WTC11 (cell line): ENCODE results near the gene ITPRIPL1. TPM values are rescaled to one million over a fixed set of nuclear protein-coding genes. Genes with fewer than 3 reads are reported as not detected.

ENCODE experiments used
- ATF1 ChIP-seq: sonication (generic); formaldehyde crosslinking; IDR thresholded peaks from 2 replicates; pipeline ENCODE4 v1.8.1; 2023; ENCODE audit warnings: mild to moderate bottlenecking, moderate library complexity, missing genetic modification reagents
- CDX4 ChIP-seq: fragments of 250-450 bp; sonication (Bioruptor Pico); IDR thresholded peaks from 2 replicates; pipeline ENCODE4 v1.9.0; 2021; ENCODE audit warnings: moderate library complexity, mild to moderate bottlenecking, inconsistent platforms, borderline replicate concordance
- CREB1 ChIP-seq: sonication (generic); formaldehyde crosslinking; IDR thresholded peaks from 2 replicates; pipeline ENCODE4 v1.8.0; 2023; ENCODE audit warnings: mild to moderate bottlenecking, missing genetic modification reagents
- E2F4 ChIP-seq: sonication (generic); formaldehyde crosslinking; IDR thresholded peaks from 2 replicates; pipeline ENCODE4 v1.8.1; 2022; ENCODE audit warnings: low read depth, mild to moderate bottlenecking, moderate library complexity, missing genetic modification reagents, borderline replicate concordance
- ELF4 ChIP-seq: sonication (generic); formaldehyde crosslinking; IDR thresholded peaks from 2 replicates; pipeline ENCODE4 v1.8.1; 2022; ENCODE audit warnings: low read depth, mild to moderate bottlenecking, moderate library complexity, missing genetic modification reagents
- ESRRA ChIP-seq: sonication (generic); formaldehyde crosslinking; IDR thresholded peaks from 2 replicates; pipeline ENCODE4 v1.8.1; 2022; ENCODE audit warnings: mild to moderate bottlenecking, missing genetic modification reagents, borderline replicate concordance
- ETV6 ChIP-seq: sonication (generic); formaldehyde crosslinking; IDR thresholded peaks from 2 replicates; pipeline ENCODE4 v1.8.1; 2022; ENCODE audit warnings: mild to moderate bottlenecking, missing genetic modification reagents
- KAT7 ChIP-seq: sonication (generic); formaldehyde crosslinking; IDR thresholded peaks from 2 replicates; pipeline ENCODE4 v1.8.1; 2023; ENCODE audit warnings: missing genetic modification reagents, mild to moderate bottlenecking, borderline replicate concordance
- MAX ChIP-seq: sonication (generic); formaldehyde crosslinking; IDR thresholded peaks from 2 replicates; pipeline ENCODE4 v1.8.0; 2022; ENCODE audit warnings: mild to moderate bottlenecking, missing genetic modification reagents
- NR3C1 ChIP-seq: sonication (generic); formaldehyde crosslinking; conservative IDR thresholded peaks from 2 replicates; pipeline ENCODE4 v1.8.1; 2023; ENCODE audit warnings: low read depth, mild to moderate bottlenecking, missing genetic modification reagents
- SP1 ChIP-seq: sonication (generic); formaldehyde crosslinking; conservative IDR thresholded peaks from 2 replicates; pipeline ENCODE4 v1.8.1; 2022; ENCODE audit warnings: missing genetic modification reagents
- USF2 ChIP-seq: sonication (generic); formaldehyde crosslinking; IDR thresholded peaks from 2 replicates; pipeline ENCODE4 v1.8.1; 2023; ENCODE audit warnings: mild to moderate bottlenecking, missing genetic modification reagents, moderate library complexity
- ZMAT4 ChIP-seq: fragments of 250-450 bp; sonication (Bioruptor Pico); IDR thresholded peaks from 2 replicates; pipeline ENCODE4 v1.9.0; 2021; ENCODE audit warnings: mild to moderate bottlenecking
- ZNF232 ChIP-seq: sonication (generic); formaldehyde crosslinking; IDR thresholded peaks from 2 replicates; pipeline ENCODE4 v1.8.0; 2022; ENCODE audit warnings: mild to moderate bottlenecking, missing genetic modification reagents
- ZNF281 ChIP-seq: sonication (generic); formaldehyde crosslinking; IDR thresholded peaks from 2 replicates; pipeline ENCODE4 v1.8.0; 2023; ENCODE audit warnings: mild to moderate bottlenecking, missing genetic modification reagents
- ZNF532 ChIP-seq: fragments of 250-450 bp; sonication (Bioruptor Pico); IDR thresholded peaks from 2 replicates; pipeline ENCODE4 v1.9.0; 2021; ENCODE audit warnings: mild to moderate bottlenecking, borderline replicate concordance
- total RNA-seq: library from RNA; stranded (reverse); gene quantifications from 3 replicates; pipeline ENCODE4 v1.2.3, GENCODE V29; 2021
- TF ChIP-seq, protein P1 (sequence below): sonication (generic); formaldehyde crosslinking; IDR thresholded peaks from 2 replicates; pipeline ENCODE4 v1.8.1; 2022; ENCODE audit warnings: low read depth, missing genetic modification reagents, borderline replicate concordance
- TF ChIP-seq, protein P2 (sequence below): sonication (generic); formaldehyde crosslinking; IDR thresholded peaks from 2 replicates; pipeline ENCODE4 v1.8.1; 2022; ENCODE audit warnings: mild to moderate bottlenecking, moderate library complexity, missing genetic modification reagents
- TF ChIP-seq, protein P3 (sequence below): sonication (generic); formaldehyde crosslinking; IDR thresholded peaks from 2 replicates; pipeline ENCODE4 v1.8.1; 2023; ENCODE audit warnings: mild to moderate bottlenecking, missing genetic modification reagents
- TF ChIP-seq, protein P4 (sequence below): sonication (generic); formaldehyde crosslinking; IDR thresholded peaks from 2 replicates; pipeline ENCODE4 v1.8.0; 2022; ENCODE audit warnings: mild to moderate bottlenecking, missing genetic modification reagents

The ITPRIPL1 gene
- total RNA-seq, 1 experiment from 2014 or later, result 11.7 TPM

DNA sequence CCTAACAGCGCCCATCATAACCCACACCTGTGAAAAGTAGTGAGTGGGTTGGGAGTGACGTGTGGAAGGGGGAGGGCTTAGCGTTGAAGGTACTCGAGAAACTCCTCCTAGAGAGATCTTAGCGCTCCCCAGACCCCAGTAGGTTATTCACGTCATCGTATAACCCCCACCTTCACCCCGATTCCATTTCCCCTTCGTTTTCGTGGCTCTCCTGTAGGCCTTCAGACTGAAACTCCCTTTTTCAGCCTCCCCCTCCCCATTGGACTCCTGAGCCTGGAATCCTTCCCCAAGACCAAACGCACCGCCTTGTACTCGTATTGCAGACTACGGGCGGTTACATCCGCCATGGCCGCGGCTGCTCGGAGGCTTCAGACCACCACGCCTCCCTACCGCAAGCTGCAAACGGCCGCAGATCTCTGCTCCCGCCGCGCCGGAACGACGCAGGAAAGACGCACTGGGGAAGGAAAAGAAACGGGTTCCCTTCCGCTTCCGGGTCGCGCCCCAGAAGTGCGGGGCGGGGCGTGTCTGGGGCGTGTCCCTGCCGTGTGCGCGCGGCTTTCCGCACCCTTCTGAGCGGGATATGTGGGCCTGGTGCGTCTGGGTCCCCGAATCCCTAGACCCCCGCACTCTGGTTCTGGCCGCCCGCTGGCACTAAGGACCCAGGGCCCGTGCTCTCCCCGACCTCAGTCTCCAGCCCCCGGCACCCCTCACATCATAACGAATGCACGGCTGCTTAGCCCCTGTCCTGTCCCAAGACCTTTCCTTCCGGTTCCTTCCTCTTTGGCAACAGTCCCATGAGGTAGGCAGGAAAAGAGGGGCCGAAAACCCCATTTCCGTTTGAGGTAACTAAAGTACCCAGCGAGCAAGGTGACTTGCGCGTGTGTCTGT is 19.8 kb upstream of the ITPRIPL1 start, which contains the start of gene SNRNP200 (continued):
- no peak for TF ChIP-seq CDX4 (CRISPR knock-in tag)
- TF ChIP-seq ZNF232 (CRISPR knock-in tag), result peak; percentile 84
- peak; percentile 90 for TF ChIP-seq MAX
- TF ChIP-seq, protein P1, sequence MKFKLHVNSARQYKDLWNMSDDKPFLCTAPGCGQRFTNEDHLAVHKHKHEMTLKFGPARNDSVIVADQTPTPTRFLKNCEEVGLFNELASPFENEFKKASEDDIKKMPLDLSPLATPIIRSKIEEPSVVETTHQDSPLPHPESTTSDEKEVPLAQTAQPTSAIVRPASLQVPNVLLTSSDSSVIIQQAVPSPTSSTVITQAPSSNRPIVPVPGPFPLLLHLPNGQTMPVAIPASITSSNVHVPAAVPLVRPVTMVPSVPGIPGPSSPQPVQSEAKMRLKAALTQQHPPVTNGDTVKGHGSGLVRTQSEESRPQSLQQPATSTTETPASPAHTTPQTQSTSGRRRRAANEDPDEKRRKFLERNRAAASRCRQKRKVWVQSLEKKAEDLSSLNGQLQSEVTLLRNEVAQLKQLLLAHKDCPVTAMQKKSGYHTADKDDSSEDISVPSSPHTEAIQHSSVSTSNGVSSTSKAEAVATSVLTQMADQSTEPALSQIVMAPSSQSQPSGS (CRISPR knock-in tag), result no peak
- no peak for TF ChIP-seq ESRRA (CRISPR knock-in tag)
- TF ChIP-seq, protein P2, sequence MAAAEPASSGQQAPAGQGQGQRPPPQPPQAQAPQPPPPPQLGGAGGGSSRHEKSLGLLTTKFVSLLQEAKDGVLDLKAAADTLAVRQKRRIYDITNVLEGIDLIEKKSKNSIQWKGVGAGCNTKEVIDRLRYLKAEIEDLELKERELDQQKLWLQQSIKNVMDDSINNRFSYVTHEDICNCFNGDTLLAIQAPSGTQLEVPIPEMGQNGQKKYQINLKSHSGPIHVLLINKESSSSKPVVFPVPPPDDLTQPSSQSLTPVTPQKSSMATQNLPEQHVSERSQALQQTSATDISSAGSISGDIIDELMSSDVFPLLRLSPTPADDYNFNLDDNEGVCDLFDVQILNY (CRISPR knock-in tag), result peak; percentile 93
- peak; percentile 98 for TF ChIP-seq ETV6 (CRISPR knock-in tag)
- TF ChIP-seq ZMAT4 (CRISPR knock-in tag), result no peak
- TF ChIP-seq, protein P3, sequence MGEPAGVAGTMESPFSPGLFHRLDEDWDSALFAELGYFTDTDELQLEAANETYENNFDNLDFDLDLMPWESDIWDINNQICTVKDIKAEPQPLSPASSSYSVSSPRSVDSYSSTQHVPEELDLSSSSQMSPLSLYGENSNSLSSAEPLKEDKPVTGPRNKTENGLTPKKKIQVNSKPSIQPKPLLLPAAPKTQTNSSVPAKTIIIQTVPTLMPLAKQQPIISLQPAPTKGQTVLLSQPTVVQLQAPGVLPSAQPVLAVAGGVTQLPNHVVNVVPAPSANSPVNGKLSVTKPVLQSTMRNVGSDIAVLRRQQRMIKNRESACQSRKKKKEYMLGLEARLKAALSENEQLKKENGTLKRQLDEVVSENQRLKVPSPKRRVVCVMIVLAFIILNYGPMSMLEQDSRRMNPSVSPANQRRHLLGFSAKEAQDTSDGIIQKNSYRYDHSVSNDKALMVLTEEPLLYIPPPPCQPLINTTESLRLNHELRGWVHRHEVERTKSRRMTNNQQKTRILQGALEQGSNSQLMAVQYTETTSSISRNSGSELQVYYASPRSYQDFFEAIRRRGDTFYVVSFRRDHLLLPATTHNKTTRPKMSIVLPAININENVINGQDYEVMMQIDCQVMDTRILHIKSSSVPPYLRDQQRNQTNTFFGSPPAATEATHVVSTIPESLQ, result no peak
- TF ChIP-seq ZNF532 (CRISPR knock-in tag), result no peak
- 0 out of 2 replicates have a peak, but pooled peaks have one; percentile 37 for TF ChIP-seq CREB1 (CRISPR knock-in tag)
- no peak for TF ChIP-seq ZNF281
- 0 out of 2 replicates have a peak, but pooled peaks have one; percentile 54 for TF ChIP-seq E2F4 (CRISPR knock-in tag)
- TF ChIP-seq KAT7 (CRISPR knock-in tag), result no peak; the same call in 1 of the 2 replicates
- TF ChIP-seq ELF4 (CRISPR knock-in tag), result no peak
- no peak for TF ChIP-seq ATF1 (CRISPR knock-in tag)
- TF ChIP-seq SP1 (CRISPR knock-in tag), result peak; percentile 92
- no peak for TF ChIP-seq NR3C1 (CRISPR knock-in tag)
- no peak for TF ChIP-seq USF2
- TF ChIP-seq, protein P4, sequence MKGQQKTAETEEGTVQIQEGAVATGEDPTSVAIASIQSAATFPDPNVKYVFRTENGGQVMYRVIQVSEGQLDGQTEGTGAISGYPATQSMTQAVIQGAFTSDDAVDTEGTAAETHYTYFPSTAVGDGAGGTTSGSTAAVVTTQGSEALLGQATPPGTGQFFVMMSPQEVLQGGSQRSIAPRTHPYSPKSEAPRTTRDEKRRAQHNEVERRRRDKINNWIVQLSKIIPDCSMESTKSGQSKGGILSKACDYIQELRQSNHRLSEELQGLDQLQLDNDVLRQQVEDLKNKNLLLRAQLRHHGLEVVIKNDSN (CRISPR knock-in tag), result peak; percentile 32; the same call in 1 of the 2 replicates
